ENCODE measurements around the gene ZNF469. TPM values are rescaled to one million over a fixed set of nuclear protein-coding genes. Genes with fewer than 3 reads are reported as not detected.

ZNF469 gene
- total and polyA plus RNA-seq, 4 donors: 0.04 to 0.50 (median 0.36) TPM

- no peaks in the 10 kb centered on the region for H3K36me3 ChIP-seq (ENCODE audit: control insufficient read depth in 4 of 4, insufficient read depth in 3 of 4, low read depth in 1 of 4, low read length in 3 of 4)
- no peaks in the 10 kb centered on the region for H3K9me3 ChIP-seq (ENCODE audit: control insufficient read depth in 4 of 4, low read length in 3 of 4)
- DNase-seq (ENCODE audit: low spot score): no peak
- H3K4me3 ChIP-seq (ENCODE audit: low read depth in 1 of 3, low read length in 3 of 3): no peak overlapping the region
- WGBS: 94% methylated on average over 7 of the region's 7 CpGs
- H3K9ac ChIP-seq (ENCODE audit: low read depth in 1 of 2, low read length in 2 of 2): no peak overlapping the region
- peaks cover 0 to 15% (median 2%) of the 10 kb centered on the region in 4 donors for H3K4me1 ChIP-seq (ENCODE audit: control insufficient read depth in 4 of 4, insufficient read depth in 4 of 4, low read length in 3 of 4)
- H3K27me3 ChIP-seq (ENCODE audit: control insufficient read depth in 4 of 4, insufficient read depth in 4 of 4, low read length in 3 of 4): peaks cover 0 to 6% (median 1%) of the 10 kb centered on the region in 4 donors
- TF ChIP-seq, protein P1, sequence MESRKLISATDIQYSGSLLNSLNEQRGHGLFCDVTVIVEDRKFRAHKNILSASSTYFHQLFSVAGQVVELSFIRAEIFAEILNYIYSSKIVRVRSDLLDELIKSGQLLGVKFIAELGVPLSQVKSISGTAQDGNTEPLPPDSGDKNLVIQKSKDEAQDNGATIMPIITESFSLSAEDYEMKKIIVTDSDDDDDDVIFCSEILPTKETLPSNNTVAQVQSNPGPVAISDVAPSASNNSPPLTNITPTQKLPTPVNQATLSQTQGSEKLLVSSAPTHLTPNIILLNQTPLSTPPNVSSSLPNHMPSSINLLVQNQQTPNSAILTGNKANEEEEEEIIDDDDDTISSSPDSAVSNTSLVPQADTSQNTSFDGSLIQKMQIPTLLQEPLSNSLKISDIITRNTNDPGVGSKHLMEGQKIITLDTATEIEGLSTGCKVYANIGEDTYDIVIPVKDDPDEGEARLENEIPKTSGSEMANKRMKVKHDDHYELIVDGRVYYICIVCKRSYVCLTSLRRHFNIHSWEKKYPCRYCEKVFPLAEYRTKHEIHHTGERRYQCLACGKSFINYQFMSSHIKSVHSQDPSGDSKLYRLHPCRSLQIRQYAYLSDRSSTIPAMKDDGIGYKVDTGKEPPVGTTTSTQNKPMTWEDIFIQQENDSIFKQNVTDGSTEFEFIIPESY (IDR thresholded peaks at IDR 0.05): no peak
- no peak for TF ChIP-seq ATF3 (IDR thresholded peaks at IDR 0.05)
- TF ChIP-seq FOXA1 (IDR thresholded peaks at IDR 0.05): no peak
- no peak for TF ChIP-seq TAF1 (conservative IDR thresholded peaks at IDR 0.05)
- no peak for TF ChIP-seq HNF4G (IDR thresholded peaks at IDR 0.05)
- H3K27ac ChIP-seq (ENCODE audit: low read depth in 1 of 2, low read length in 2 of 2): no peak overlapping the region
These were observed 2.7 kb upstream of the ZNF469 start for GRCh38 chr16:88380099-88380498.

DNA sequence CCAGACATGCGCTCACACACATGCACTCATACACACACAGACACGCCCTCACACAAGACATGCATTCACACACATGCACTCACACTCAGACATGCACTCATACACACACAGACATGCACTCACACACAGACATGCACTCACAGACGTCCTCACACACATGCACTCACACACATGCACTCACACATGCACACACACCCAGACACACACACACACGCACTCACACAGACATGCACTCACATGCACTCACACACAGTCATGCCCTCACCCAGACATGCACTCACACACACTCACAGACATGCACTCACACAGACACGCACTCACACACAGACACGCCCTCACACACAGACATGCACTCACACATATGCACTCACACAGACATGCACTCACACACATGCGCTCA, 2.1 kb upstream of the ZNF469 start:
- no peaks in the 10 kb centered on the region for H3K36me3 ChIP-seq (ENCODE audit: control insufficient read depth in 4 of 4, insufficient read depth in 3 of 4, low read depth in 1 of 4, low read length in 3 of 4)
- WGBS: 90% methylated on average over 7 of the region's 7 CpGs
- H3K9me3 ChIP-seq (ENCODE audit: control insufficient read depth in 4 of 4, low read length in 3 of 4): no peaks in the 10 kb centered on the region
- peaks cover 0 to 15% (median 2%) of the 10 kb centered on the region in 4 donors for H3K4me1 ChIP-seq (ENCODE audit: control insufficient read depth in 4 of 4, insufficient read depth in 4 of 4, low read length in 3 of 4)
- no peak for TF ChIP-seq REST (IDR thresholded peaks at IDR 0.05)
- no peak for TF ChIP-seq HNF4A (conservative IDR thresholded peaks at IDR 0.05)
- TF ChIP-seq HNF4G (IDR thresholded peaks at IDR 0.05): no peak
- no peak for TF ChIP-seq TAF1 (conservative IDR thresholded peaks at IDR 0.05)
- no peak for TF ChIP-seq YY1 (IDR thresholded peaks at IDR 0.05)
- TF ChIP-seq EGR1 (IDR thresholded peaks at IDR 0.05; ENCODE audit: low read depth in 2 of 2): no peak
- TF ChIP-seq RXRA (IDR thresholded peaks at IDR 0.05): no peak
- no peak for TF ChIP-seq GABPA (IDR thresholded peaks at IDR 0.05 in 1 of 2, conservative IDR thresholded peaks at IDR 0.05 in 1 of 2)
- no peak for TF ChIP-seq ATF3 (IDR thresholded peaks at IDR 0.05)
- H3K9ac ChIP-seq (ENCODE audit: low read depth in 1 of 2, low read length in 2 of 2): no peak overlapping the region
- peaks cover 0 to 6% (median 1%) of the 10 kb centered on the region in 4 donors for H3K27me3 ChIP-seq (ENCODE audit: control insufficient read depth in 4 of 4, insufficient read depth in 4 of 4, low read length in 3 of 4)
- no peak for DNase-seq (ENCODE audit: low spot score)
- H3K27ac ChIP-seq (ENCODE audit: low read depth in 1 of 2, low read length in 2 of 2): no peak overlapping the region
- no peak overlapping the region for H3K4me3 ChIP-seq (ENCODE audit: low read depth in 1 of 3, low read length in 3 of 3)
